Hepatocyte (in vitro differentiated cells): ENCODE measurements around the gene ENAH. TPM values are rescaled to one million over a fixed set of nuclear protein-coding genes. Genes with fewer than 3 reads are reported as not detected.

Experiments
- DNase-seq: peaks from one replicate; pipeline ENCODE4 v3.0.0-alpha.2; 2016; ENCODE audit warnings: low spot score
- H2AFZ ChIP-seq: fragments of 200-600 bp; sonication (generic); 2 replicates; pipeline ENCODE4 v1.6.0; 2016; ENCODE audit warnings: antibody characterized with exemption, mild to moderate bottlenecking
- H3K27ac ChIP-seq: fragments of 200-600 bp; sonication (generic); 2 replicates; pipeline ENCODE4 v1.5.1; 2016; ENCODE audit warnings: mild to moderate bottlenecking
- H3K27me3 ChIP-seq: fragments of 200-600 bp; sonication (generic); 2 replicates; pipeline ENCODE4 v1.6.1; 2016
- H3K36me3 ChIP-seq: fragments of 200-600 bp; sonication (generic); replicated peaks from 2 replicates; pipeline ENCODE4 v1.5.1; 2016; ENCODE audit warnings: low read depth; ENCODE audit not compliant: insufficient read depth
- H3K4me1 ChIP-seq: fragments of 200-600 bp; sonication (generic); 2 replicates; pipeline ENCODE4 v1.5.1; 2016; ENCODE audit warnings: mild to moderate bottlenecking, moderate library complexity; ENCODE audit not compliant: insufficient read depth
- H3K4me2 ChIP-seq: fragments of 200-600 bp; sonication (generic); 2 replicates; pipeline ENCODE4 v1.6.0; 2016
- H3K4me3 ChIP-seq: fragments of 200-600 bp; sonication (generic); 2 replicates; pipeline ENCODE4 v1.5.1; 2016; ENCODE audit warnings: mild to moderate bottlenecking
- H3K79me2 ChIP-seq: fragments of 200-600 bp; sonication (generic); 2 replicates; pipeline ENCODE4 v1.6.0; 2017; ENCODE audit warnings: mild to moderate bottlenecking
- H3K9me2 ChIP-seq: fragments of 200-600 bp; sonication (generic); replicated peaks from 2 replicates; pipeline ENCODE4 v1.6.0; 2017; ENCODE audit warnings: mild to moderate bottlenecking; ENCODE audit not compliant: insufficient read depth
- H3K9me3 ChIP-seq: fragments of 200-600 bp; sonication (generic); 2 replicates; pipeline ENCODE4 v1.5.1; 2016; ENCODE audit warnings: low read depth, mild to moderate bottlenecking
- H4K20me1 ChIP-seq: fragments of 200-600 bp; sonication (generic); 2 replicates; pipeline ENCODE4 v1.6.0; 2016; ENCODE audit warnings: mild to moderate bottlenecking; ENCODE audit not compliant: insufficient read depth, poor library complexity, severe bottlenecking
- EZH2 ChIP-seq: fragments of 200-600 bp; sonication (generic); IDR thresholded peaks from 2 replicates; pipeline ENCODE4 v1.6.1; 2016; ENCODE audit warnings: antibody characterized with exemption, mild to moderate bottlenecking, borderline replicate concordance
- EZH2phosphoT487 ChIP-seq: fragments of 200-600 bp; sonication (generic); IDR thresholded peaks from one replicate; pipeline ENCODE4 v1.6.1; 2018; ENCODE audit warnings: antibody characterized with exemption, mild to moderate bottlenecking, low read depth, moderate library complexity; ENCODE audit not compliant: unreplicated experiment, severe bottlenecking
- WGBS: methylation state at CpG from one replicate; pipeline ENCODE4 v1.1.6; 2016; ENCODE audit warnings: low lambda C conversion rate; ENCODE audit errors: missing lambda C conversion rate; 5-methylcytosine and 5-hydroxymethylcytosine counted together
- polyA plus RNA-seq: library from polyadenylated mRNA; unstranded; fragments of >200 nt; fragmentation: Nextera tagmentation; extraction: Ambion mirVana; gene quantifications from 2 replicates; pipeline ENCODE4 v1.2.1, GENCODE V29; 2016
- total RNA-seq: library from RNA; depleted of rRNA; stranded (reverse); fragments of >200 nt; gene quantifications from 2 replicates; pipeline ENCODE4 v1.2.3, GENCODE V29; 2014
- TF ChIP-seq, protein P1 (sequence below): fragments of 200-600 bp; sonication (generic); IDR thresholded peaks from 2 replicates; pipeline ENCODE4 v1.5.1; 2016; ENCODE audit warnings: antibody characterized with exemption, mild to moderate bottlenecking; ENCODE audit not compliant: poor library complexity

The ENAH gene
- total and polyA plus RNA-seq, 2 experiments from 2014 or later: 51.3 to 115 TPM

DNA sequence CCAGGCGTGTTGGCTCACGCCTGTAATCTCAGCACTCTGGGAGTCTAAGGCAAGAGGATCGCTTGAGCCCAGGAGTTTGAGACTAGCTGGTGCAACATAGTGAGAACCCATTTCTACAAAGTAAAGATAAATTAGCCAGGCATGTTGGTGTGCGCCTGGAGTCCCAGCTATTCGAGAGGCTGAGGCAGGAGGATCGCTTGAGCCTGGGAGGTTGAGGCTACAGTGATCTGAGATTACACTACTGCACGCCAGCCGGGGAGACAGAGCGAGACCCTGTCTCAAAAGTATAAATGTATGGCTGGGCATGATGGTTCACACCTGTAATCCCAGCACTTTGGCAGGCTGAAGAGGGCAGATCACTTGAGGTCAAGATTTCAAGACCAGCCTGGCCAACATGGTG is 173.6 kb downstream of the ENAH start:
- no peak for TF ChIP-seq EZH2
- TF ChIP-seq, protein P1, sequence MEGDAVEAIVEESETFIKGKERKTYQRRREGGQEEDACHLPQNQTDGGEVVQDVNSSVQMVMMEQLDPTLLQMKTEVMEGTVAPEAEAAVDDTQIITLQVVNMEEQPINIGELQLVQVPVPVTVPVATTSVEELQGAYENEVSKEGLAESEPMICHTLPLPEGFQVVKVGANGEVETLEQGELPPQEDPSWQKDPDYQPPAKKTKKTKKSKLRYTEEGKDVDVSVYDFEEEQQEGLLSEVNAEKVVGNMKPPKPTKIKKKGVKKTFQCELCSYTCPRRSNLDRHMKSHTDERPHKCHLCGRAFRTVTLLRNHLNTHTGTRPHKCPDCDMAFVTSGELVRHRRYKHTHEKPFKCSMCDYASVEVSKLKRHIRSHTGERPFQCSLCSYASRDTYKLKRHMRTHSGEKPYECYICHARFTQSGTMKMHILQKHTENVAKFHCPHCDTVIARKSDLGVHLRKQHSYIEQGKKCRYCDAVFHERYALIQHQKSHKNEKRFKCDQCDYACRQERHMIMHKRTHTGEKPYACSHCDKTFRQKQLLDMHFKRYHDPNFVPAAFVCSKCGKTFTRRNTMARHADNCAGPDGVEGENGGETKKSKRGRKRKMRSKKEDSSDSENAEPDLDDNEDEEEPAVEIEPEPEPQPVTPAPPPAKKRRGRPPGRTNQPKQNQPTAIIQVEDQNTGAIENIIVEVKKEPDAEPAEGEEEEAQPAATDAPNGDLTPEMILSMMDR: no peak
- TF ChIP-seq EZH2phosphoT487: no peak
- H2AFZ ChIP-seq: no peak overlapping the region
- DNase-seq: no peak
- no peaks in the 10 kb centered on the region for H3K9me3 ChIP-seq
- no peaks in the 10 kb centered on the region for H4K20me1 ChIP-seq
- 96% methylated on average over 9 of the region's 9 CpGs for WGBS
- H3K36me3 ChIP-seq: no peaks in the 10 kb centered on the region
- no peak overlapping the region for H3K27ac ChIP-seq
- H3K9me2 ChIP-seq: no peaks in the 10 kb centered on the region
- no peaks in the 10 kb centered on the region for H3K79me2 ChIP-seq
- no peak overlapping the region for H3K4me3 ChIP-seq
- no peaks in the 10 kb centered on the region for H3K27me3 ChIP-seq
- no peak overlapping the region for H3K4me2 ChIP-seq
- H3K4me1 ChIP-seq: no peaks in the 10 kb centered on the region

DNA sequence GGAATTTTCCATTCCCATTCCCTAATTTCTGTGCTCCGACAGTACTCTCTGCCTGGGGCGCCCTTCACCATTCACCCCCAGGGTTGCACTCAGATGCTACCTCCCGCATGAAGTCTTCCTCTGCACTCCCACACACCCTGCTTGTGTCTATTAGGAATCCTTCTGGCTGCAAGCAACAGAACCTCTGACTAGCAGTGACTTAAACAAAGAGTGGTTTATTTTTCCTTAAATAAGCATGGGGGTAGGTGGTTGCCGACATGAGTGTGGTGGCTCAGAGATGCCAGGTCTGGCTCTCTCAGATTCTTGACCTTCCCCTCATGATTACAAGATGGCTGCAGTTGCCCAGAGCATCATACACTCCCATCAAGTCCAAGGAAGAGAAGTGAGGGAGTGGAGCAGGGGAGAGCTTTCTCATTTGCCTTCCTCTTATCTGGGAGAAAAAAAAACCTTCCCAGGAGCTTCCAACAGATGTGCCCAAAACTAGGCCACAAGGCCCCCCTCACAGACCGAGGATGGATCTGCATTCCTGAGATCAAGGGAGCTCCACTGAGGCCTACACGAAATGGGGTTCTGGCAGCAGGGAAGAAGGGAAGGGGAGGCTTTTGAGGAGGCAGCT is 175.5 kb downstream of the ENAH start:
- TF ChIP-seq EZH2phosphoT487 (no peak), EZH2 (no peak)
- TF ChIP-seq, protein P1: no peak
- Histone ChIP-seq H3K4me1 (no peaks in the 10 kb centered on the region), H3K9me2 (no peaks in the 10 kb centered on the region), H3K9me3 (no peaks in the 10 kb centered on the region), H3K4me2 (no peak overlapping the region), H3K36me3 (no peaks in the 10 kb centered on the region), H3K27me3 (no peaks in the 10 kb centered on the region), H4K20me1 (no peaks in the 10 kb centered on the region), H3K79me2 (no peaks in the 10 kb centered on the region), H3K4me3 (no peak overlapping the region), H2AFZ (no peak overlapping the region), H3K27ac (no peak overlapping the region)
- no peak for DNase-seq
- 88% methylated on average over 6 of the region's 6 CpGs for WGBS

DNA sequence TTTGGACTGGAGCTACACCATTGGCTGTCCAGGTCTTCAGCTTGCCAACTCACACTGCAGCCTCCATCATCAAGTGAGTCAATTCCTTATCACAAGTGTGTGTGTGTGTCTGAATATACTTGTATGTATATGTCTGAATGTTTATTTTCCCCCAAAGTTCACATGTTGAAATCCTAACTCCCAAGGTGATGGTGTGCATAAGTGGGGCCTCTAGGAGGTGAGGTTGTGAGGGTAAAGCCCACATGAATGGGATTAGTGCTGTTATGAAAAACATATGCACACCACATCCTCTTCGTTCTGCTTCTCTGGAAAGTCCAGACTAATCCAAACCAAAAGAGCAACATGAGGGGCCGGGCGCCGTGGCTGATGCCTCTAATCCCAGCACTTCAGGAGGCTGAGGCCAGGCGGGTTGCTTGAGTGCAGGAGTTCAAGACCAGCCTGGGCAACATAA is 176.4 kb downstream of the ENAH start:
- WGBS: 55% methylated on average over 5 of the region's 5 CpGs
- Histone ChIP-seq H3K4me2 (no peak overlapping the region), H2AFZ (no peak overlapping the region), H4K20me1 (no peaks in the 10 kb centered on the region), H3K79me2 (no peaks in the 10 kb centered on the region), H3K36me3 (no peaks in the 10 kb centered on the region), H3K4me3 (no peak overlapping the region), H3K4me1 (no peaks in the 10 kb centered on the region), H3K9me3 (no peaks in the 10 kb centered on the region), H3K27ac (no peak overlapping the region), H3K9me2 (no peaks in the 10 kb centered on the region), H3K27me3 (no peaks in the 10 kb centered on the region)
- TF ChIP-seq, protein P1: no peak
- no peak for TF ChIP-seq EZH2phosphoT487
- TF ChIP-seq EZH2: no peak
- no peak for DNase-seq
